Skin of body (tissue), 2 donors: Measurements from ENCODE around the gene STH. TPM values are rescaled to one million over a fixed set of nuclear protein-coding genes. Genes with fewer than 3 reads are reported as not detected.

ENCODE experiments used
- DNase-seq: peaks from one replicate; lab custom pipeline; 2025; lab: John Stamatoyannopoulos, UW
- total RNA-seq: library from RNA; depleted of rRNA; stranded (reverse); fragments of >200 nt; gene quantifications from one replicate; pipeline ENCODE4 v1.2.3, GENCODE V29; 2014

The STH gene
- total RNA-seq, 1 donor from 2014 or later, result not detected

DNA sequence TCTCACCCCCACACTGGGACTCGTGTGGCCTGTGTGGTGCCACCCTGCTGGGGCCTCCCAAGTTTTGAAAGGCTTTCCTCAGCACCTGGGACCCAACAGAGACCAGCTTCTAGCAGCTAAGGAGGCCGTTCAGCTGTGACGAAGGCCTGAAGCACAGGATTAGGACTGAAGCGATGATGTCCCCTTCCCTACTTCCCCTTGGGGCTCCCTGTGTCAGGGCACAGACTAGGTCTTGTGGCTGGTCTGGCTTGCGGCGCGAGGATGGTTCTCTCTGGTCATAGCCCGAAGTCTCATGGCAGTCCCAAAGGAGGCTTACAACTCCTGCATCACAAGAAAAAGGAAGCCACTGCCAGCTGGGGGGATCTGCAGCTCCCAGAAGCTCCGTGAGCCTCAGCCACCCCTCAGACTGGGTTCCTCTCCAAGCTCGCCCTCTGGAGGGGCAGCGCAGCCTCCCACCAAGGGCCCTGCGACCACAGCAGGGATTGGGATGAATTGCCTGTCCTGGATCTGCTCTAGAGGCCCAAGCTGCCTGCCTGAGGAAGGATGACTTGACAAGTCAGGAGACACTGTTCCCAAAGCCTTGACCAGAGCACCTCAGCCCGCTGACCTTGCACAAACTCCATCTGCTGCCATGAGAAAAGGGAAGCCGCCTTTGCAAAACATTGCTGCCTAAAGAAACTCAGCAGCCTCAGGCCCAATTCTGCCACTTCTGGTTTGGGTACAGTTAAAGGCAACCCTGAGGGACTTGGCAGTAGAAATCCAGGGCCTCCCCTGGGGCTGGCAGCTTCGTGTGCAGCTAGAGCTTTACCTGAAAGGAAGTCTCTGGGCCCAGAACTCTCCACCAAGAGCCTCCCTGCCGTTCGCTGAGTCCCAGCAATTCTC is 27.4 kb downstream of the STH start:
- DNase-seq, result no peak

DNA sequence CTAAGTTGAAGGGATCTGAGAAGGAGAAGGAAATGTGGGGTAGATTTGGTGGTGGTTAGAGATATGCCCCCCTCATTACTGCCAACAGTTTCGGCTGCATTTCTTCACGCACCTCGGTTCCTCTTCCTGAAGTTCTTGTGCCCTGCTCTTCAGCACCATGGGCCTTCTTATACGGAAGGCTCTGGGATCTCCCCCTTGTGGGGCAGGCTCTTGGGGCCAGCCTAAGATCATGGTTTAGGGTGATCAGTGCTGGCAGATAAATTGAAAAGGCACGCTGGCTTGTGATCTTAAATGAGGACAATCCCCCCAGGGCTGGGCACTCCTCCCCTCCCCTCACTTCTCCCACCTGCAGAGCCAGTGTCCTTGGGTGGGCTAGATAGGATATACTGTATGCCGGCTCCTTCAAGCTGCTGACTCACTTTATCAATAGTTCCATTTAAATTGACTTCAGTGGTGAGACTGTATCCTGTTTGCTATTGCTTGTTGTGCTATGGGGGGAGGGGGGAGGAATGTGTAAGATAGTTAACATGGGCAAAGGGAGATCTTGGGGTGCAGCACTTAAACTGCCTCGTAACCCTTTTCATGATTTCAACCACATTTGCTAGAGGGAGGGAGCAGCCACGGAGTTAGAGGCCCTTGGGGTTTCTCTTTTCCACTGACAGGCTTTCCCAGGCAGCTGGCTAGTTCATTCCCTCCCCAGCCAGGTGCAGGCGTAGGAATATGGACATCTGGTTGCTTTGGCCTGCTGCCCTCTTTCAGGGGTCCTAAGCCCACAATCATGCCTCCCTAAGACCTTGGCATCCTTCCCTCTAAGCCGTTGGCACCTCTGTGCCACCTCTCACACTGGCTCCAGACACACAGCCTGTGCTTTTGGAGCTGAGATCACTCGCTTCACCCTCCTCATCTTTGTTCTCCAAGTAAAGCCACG is 28.3 kb downstream of the STH start:
- DNase-seq, result no peak

DNA sequence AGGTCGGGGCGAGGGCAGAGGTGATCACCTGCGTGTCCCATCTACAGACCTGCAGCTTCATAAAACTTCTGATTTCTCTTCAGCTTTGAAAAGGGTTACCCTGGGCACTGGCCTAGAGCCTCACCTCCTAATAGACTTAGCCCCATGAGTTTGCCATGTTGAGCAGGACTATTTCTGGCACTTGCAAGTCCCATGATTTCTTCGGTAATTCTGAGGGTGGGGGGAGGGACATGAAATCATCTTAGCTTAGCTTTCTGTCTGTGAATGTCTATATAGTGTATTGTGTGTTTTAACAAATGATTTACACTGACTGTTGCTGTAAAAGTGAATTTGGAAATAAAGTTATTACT is 28.9 kb downstream of the STH start:
- no peak for DNase-seq

DNA sequence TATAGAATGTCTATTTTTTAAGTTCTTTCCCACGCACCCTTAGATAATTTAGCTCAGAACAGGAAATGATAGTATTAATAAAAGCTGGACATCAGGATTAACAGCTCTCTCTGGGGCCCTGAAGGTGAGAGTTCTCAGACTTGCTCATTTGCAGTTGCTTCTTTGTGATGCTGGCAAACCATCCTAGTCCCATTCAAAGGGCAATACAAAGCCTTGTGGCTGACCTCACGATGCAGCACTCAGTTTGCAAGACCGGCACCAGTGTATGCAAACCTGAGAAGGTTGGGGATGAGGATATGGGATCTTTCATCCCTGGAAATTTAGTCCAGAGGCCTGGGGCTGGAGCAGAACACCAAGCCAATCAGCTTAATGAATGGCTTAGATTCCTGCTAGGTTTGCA is 29.3 kb downstream of the STH start:
- no peak for DNase-seq

DNA sequence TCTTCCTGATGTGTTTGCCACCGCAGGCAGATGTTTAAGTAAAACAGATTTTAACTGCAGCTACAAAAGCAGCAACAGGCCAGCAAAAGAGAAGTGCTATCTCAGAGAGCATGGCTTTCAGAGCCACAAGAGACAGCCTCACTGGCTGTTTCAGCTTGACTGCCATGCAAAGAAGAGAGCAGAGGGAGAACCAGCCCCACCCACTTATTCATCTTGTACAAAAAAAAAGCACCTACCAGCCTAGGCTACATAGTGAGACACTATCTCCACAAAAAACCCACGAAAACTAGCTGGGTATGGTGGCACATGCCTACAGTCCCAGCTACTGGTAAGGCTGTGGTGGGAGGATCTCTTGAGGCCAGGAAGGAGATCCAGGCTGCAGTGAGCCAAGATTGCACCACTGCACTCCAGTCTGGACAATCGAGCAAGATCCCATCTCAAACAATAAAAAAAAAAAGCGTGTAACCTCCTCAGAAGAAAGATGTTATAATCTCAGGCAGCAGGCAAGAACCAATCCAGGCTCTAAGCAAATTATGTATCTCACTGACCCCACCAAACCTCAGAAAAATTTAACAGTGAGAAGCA is 30.0 kb downstream of the STH start:
- no peak for DNase-seq

DNA sequence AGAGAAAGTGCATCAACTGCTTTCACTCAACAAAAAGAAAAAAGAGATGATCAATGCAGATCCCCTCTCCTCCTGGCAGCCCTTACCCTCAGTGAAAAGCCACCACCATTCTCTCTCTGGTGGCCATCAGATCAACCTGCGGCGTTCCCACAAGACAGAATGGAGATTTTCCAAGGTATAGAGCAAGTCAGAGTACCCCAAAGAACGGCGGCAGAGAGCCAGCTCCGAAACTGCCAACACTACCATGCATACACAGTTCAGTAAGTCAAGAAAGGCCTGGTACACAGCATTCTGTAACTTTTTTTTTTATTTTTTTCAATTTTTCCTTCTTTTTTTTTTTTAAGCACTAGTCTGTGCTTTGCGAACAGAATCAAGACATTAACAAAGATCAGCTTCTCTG is 30.6 kb downstream of the STH start:
- DNase-seq, result no peak

DNA sequence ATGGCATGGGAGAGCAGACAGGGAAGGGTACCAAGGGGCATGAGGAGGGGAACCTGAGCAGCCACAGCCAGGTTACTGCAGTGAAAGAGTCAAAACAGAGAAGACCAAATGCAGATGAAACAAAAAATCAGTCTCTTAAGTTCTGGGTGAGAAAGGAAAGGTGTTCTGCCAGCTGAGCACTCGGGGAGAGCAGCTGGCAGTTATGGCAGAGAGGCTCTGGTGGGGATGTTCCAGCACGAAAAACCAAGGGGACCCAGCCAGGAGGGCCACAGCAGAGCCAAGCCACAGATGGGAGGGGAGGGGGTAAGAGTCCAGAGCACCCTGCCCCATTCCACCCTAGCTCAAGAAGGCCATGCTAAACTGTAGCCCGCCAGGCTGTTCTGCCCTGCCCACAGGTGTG is 31.7 kb downstream of the STH start:
- DNase-seq, result no peak

DNA sequence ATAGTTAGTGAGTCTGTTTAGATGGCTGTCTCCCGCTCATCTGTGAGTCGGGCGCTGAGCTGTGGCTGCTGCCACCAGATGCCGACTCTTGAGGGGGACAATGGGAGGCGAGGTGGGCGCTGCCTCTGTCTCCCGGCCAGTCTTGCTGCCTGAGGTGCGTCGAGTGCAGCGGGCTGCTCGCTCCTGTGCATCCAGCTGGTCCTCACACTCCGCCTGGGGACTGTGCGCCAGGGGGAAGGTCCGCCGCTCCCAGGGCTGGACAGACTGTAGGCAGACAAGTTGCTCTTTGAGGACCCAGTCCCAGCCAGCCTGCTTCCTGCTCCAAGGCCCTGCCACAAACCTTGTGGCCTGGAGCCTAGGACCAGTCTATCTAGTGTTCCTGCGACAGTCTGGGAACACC is 32.4 kb downstream of the STH start:
- no peak for DNase-seq

DNA sequence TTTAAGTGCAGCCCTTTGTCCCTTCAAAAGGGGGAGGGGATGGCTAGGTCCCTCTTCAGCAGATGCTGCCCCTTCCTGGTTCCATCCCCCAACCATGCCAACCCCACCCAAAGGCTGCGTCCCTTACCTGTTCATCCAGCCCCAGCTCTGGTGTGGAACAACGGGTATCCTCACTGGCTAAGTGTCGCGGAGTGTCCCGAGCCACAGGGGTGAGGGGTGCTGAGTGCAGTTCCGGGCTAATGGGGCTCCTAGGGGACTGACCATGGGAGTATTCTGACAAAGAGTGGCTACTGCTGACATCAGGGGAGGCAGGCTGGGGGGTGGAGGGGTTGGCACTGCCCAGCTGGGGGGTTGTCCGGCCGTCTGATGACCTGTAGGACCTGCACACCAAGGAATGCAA is 32.9 kb downstream of the STH start:
- no peak for DNase-seq

DNA sequence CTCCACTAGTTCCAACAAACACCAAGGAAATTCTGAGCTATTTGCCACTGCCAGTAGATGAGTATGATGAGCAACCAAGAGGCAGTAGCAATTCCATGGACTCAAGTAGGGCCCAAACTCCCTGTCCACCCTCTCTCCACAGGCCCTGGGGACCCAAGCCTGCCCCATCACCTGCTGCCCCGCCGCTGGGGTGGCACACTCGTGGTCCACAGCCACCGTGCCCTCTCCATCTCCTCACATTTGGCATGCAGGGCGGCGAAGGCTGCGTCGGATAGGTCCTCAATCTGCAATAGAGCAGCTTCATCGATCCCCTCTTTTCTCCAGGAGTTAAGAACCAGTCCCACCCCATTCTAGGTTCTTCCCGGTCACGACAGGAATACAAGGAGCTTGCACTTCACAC is 33.9 kb downstream of the STH start:
- DNase-seq, result no peak

DNA sequence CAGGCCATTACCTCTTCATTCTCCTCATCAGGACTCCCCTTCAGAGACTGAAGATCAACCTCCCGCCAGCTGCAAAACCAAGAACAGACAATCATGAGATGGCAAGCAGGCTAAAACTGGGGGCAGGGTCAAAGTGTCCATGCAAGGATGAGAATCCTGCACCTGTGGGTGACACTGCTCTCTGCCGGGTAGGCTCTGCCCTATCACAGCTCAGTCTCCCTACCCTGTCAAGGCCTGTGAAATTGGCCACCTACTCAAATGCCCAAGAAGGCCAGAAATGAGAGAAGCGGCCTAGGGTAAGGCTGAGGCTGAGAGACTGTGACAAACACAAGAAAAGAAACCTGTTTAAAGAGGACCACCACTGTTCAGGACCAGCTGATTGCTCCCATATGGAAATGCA is 34.3 kb downstream of the STH start:
- DNase-seq, result no peak

DNA sequence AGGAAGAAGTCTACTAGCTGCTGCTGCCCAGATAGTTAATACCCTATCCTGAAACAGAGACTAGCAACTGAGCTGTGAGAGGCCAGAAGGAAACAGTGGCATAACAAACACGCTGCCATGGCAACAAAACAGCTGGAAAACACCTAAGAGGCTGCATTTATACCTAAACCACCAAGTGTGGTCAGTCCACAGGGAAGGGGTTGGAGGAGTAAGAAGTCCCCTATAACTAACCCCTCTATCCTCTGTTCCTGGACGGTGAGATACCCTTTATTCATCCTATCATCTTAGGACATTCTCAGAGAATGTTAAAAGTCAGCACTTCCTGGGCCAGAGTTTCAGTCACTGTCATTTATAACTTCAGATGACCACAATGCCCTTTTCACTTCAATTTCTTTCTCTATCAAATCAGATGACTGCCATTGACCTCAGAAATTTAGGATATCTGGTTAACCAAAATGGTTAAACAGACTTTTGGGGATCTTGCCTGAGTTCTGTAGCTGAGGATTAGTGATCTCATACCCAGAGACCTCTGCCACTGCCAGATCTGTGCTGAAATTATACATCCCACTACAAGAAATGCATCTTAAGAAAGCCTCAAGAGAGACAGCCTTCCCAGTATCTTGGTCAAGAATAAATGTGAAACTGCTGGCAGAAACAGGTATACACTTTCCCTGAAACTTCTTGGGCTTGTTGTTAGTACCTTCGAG is 36.2 kb downstream of the STH start:
- no peak for DNase-seq

DNA sequence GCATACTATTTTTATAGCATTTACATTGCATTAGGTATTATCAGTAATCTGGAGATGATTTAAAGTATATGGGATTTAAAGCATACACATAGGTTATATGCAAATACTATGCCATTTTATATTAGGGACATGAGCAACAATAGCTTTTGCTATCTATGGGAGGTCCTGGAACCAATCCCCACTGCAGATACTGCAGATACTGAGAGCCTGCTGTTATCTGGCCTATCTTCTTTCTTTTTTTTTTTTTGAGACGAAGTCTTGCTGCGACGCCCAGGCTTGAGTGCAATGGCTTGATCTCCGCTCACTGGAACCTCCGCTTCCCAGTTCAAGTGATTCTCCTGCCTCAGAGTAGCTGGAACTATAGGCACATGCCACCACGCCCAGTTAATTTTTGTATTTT is 37.4 kb downstream of the STH start:
- DNase-seq, result no peak

DNA sequence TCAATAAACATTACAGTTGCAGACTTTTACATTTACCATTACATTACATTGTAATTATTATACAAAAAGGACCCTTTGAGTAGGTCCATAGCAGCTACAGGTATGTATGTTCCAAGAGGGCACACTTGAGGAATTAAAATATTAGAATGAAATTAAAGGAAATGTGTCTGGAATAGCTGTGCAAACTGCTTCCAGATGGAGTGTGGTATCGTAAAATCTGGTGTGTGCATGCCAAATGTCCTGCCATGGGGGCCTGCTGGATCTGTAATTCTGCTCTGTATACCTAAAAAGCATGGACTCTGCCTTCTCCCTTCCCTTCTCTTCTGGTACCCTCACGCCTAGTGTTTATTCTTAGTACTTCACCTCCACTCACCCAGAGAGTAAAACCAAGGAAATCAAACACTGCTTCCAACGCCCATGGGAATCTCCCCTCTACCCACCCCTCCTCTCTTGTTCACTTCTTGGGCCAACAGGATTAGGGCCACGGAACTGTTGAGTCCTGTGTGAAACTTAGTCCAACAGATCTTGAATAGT is 38.7 kb downstream of the STH start:
- DNase-seq, result no peak

DNA sequence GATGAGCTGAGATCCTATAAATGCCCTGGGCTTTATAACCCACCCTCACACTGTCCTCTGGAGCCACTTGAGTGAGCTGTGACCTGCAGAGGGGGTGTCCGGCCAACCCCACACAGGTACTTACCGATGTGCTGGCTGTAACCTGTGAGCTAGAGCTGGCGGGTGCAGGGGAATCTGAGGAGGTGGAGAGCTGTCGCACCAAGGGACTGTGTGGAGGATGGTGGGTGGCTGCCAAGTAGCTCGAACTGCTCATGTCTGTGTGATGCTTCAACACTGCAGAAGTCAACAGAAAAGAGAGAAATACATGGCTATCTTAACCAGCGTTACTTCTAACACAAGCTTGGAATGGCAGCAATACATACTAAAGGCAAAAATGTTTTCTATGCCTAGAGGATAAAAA is 39.4 kb downstream of the STH start:
- DNase-seq, result no peak

DNA sequence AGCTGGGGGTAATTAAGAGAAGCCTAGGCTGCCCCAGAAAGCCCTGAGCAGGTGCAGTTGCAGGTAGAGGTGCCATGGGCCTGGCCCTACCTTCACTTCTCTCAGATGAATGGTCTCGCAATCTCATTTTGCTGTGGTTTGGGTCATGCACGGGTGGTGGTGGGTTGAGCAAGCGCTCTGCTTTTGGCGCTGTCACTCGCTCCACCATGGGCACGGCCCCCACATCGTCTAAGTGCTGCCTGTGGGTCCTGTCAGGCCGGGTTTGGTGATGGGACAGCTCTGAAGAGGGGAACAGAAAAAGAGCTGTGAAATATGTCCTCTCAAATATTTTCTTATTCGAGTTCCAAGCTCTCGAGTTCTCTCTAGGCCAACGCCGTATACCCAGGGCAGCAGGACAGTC is 39.9 kb downstream of the STH start:
- DNase-seq, result no peak

DNA sequence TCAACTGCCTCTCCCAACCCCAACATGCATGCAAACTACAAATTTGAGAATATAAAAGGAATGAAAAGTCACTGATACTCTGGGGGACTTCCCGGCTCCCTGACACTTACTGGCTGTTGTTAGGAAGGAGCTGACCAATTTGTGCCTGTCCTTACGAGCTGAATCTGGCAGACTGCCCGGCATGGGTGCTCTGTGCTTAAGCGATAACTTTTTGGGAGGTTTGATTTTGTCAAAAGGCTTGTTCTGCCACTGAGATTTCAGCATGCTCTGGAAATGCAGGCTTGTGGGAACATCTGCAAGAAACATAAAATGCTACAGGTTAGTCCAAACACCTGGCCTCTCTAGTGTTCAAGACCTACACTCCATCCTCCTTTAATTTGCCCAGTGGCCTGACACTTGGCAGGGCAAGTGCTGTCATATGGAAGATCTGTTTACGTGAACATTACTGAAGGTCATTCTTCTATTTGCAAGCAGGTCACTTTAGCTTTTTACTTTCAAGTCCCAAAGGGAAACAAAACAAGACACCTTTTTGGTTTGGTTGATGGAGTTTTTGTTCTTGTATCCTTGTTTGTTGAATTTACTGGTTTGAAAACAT is 40.6 kb downstream of the STH start:
- DNase-seq, result no peak

DNA sequence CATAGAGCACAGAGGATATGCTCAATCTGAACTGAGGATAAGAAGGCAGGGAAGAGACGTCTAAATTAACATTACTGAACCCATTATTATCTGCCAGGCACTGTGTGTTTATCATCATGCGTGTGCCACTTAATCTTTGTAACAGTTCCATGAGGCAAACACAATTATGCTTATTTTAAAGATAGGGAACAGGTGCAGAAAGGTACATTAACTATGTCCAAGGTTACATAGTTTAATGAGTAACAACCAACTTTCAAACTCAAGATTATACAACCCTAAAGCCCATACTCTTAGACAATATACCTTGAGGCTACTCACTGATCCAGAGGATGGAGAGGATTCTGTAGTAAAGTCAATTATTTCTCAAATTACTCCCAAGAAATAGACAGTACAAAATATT is 43.2 kb downstream of the STH start:
- DNase-seq, result no peak

DNA sequence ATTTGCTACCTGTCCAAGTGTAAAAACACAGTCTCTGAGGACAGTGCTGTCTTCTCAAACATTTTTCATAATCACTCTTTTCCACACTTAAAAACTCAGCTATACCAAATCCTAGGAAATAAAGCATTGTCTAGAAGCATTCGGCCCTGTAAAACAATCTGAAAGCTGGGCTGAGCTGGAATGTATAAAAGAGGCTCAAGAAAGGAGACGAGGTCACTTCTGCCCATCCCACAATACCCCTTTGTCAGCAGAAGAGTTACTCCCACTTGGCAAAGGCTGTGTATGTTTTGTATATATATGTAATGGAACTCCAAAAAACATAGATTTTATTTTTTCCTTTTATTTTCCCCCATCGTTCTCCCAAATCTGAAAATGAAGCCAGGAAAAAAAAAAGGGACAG is 43.9 kb downstream of the STH start:
- no peak for DNase-seq

DNA sequence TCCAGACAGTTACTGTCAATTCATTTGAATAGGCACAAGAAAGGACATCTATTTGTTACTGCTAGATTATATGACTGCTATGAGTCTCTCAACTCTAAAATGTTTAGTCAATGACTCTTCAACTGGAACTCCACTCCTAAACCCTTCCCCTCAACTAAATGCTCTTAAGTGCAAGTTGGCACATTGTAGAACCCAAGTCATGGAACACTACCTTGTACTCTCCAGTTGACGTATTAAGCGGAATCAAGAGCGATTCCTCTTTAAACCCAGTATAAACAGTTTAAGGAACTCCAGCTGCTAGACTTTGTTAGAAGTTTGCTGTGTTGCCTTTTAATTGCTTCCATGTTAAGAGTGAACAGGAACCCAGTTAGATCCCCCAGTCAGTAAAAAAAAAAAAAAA is 44.6 kb downstream of the STH start:
- DNase-seq, result no peak
